H9 (cell line): Measurements from ENCODE around the gene MTERF4. TPM values are rescaled to one million over a fixed set of nuclear protein-coding genes. Genes with fewer than 3 reads are reported as not detected.
A peak's percentile ranks its signal among the peaks of the same experiment; 100 is the strongest.

Experiments used
- DNase-seq: peaks from one replicate; pipeline ENCODE4 v3.0.0-alpha.2; 2017
- H2AFZ ChIP-seq: one replicate; pipeline ENCODE4 v1.6.1; 2013; ENCODE audit warnings: mild to moderate bottlenecking, low read length, control low read depth, moderate library complexity
- H2AK5ac ChIP-seq: 2 replicates; pipeline ENCODE4 v1.6.1; 2013; ENCODE audit warnings: low read length, control low read depth, mixed read lengths; ENCODE audit not compliant: insufficient read length
- H2BK120ac ChIP-seq: one replicate; pipeline ENCODE4 v1.6.1; 2013; ENCODE audit warnings: low read depth, mild to moderate bottlenecking, low read length, control low read depth, inconsistent platforms; ENCODE audit not compliant: poor library complexity, severe bottlenecking
- H2BK12ac ChIP-seq: 2 replicates; pipeline ENCODE4 v1.6.1; 2013; ENCODE audit warnings: low read length, control low read depth, mixed read lengths, low read depth; ENCODE audit not compliant: insufficient read length
- H2BK15ac ChIP-seq: 2 replicates; pipeline ENCODE4 v1.6.1; 2013; ENCODE audit warnings: low read depth, low read length, control low read depth
- H2BK20ac ChIP-seq: one replicate; pipeline ENCODE4 v1.6.1; 2013; ENCODE audit warnings: low read depth, mild to moderate bottlenecking, low read length, control low read depth, inconsistent platforms; ENCODE audit not compliant: poor library complexity, severe bottlenecking
- H2BK5ac ChIP-seq: 2 replicates; pipeline ENCODE4 v1.6.1; 2013; ENCODE audit warnings: low read length, control low read depth, mixed read lengths; ENCODE audit not compliant: insufficient read length
- H3K14ac ChIP-seq: 2 replicates; pipeline ENCODE4 v1.6.1; 2013; ENCODE audit warnings: low read length, control low read depth; ENCODE audit not compliant: insufficient read depth
- H3K18ac ChIP-seq: 2 replicates; pipeline ENCODE4 v1.6.1; 2013; ENCODE audit warnings: low read depth, mild to moderate bottlenecking, mixed read lengths, low read length, control low read depth; ENCODE audit not compliant: insufficient read length
- H3K23ac ChIP-seq: 2 replicates; pipeline ENCODE4 v1.6.1; 2013; ENCODE audit warnings: low read length, control low read depth, mixed read lengths, low read depth; ENCODE audit not compliant: insufficient read length
- H3K23me2 ChIP-seq: 2 replicates; pipeline ENCODE4 v1.6.1; 2013; ENCODE audit warnings: low read depth, mild to moderate bottlenecking, mixed read lengths, low read length, control low read depth; ENCODE audit not compliant: insufficient read length, poor library complexity, severe bottlenecking
- H3K27ac ChIP-seq: 2 replicates; pipeline ENCODE4 v1.5.1; 2013; ENCODE audit warnings: low read length, control low read depth, mixed read lengths, low read depth; ENCODE audit not compliant: insufficient read length
- H3K27me3 ChIP-seq: 2 replicates; pipeline ENCODE4 v1.6.1; 2013; ENCODE audit warnings: low read length, control low read depth, inconsistent platforms; ENCODE audit not compliant: insufficient read depth
- H3K4ac ChIP-seq: 2 replicates; pipeline ENCODE4 v1.6.1; 2013; ENCODE audit warnings: low read depth, mild to moderate bottlenecking, control low read depth, inconsistent platforms, low read length, moderate library complexity
- H3K4me1 ChIP-seq: 2 replicates; pipeline ENCODE4 v1.6.1; 2013; ENCODE audit warnings: low read length, control low read depth, inconsistent platforms; ENCODE audit not compliant: insufficient read depth
- H3K4me2 ChIP-seq: 2 replicates; pipeline ENCODE4 v1.6.1; 2013; ENCODE audit warnings: low read length, control low read depth, mixed read lengths; ENCODE audit not compliant: insufficient read length, insufficient read depth
- H3K56ac ChIP-seq: 2 replicates; pipeline ENCODE4 v1.6.1; 2013; ENCODE audit warnings: low read depth, mild to moderate bottlenecking, mixed read lengths, low read length, control low read depth; ENCODE audit not compliant: insufficient read length
- H3K79me1 ChIP-seq: 2 replicates; pipeline ENCODE4 v1.6.1; 2013; ENCODE audit warnings: low read depth, mild to moderate bottlenecking, moderate library complexity, low read length, control low read depth, inconsistent platforms; ENCODE audit not compliant: insufficient read depth, poor library complexity, severe bottlenecking
- H3K79me2 ChIP-seq: 2 replicates; pipeline ENCODE4 v1.6.1; 2013; ENCODE audit warnings: low read length, control low read depth, inconsistent platforms; ENCODE audit not compliant: insufficient read depth
- H3K9ac ChIP-seq: 2 replicates; pipeline ENCODE4 v1.6.1; 2013; ENCODE audit warnings: low read length, control low read depth, mixed read lengths; ENCODE audit not compliant: insufficient read length; ENCODE audit errors: extremely low read depth
- H3K9me3 ChIP-seq: one replicate; pipeline ENCODE4 v1.6.1; 2013; ENCODE audit warnings: low read depth, low read length, inconsistent platforms; ENCODE audit not compliant: control insufficient read depth
- H3T11ph ChIP-seq: one replicate; pipeline ENCODE4 v1.6.1; 2013; ENCODE audit warnings: mild to moderate bottlenecking, low read length, control low read depth, inconsistent platforms
- H4K20me1 ChIP-seq: one replicate; pipeline ENCODE4 v1.6.1; 2013; ENCODE audit not compliant: control insufficient read depth, insufficient read length, insufficient read depth
- H4K5ac ChIP-seq: 2 replicates; pipeline ENCODE4 v1.6.1; 2013; ENCODE audit warnings: low read depth, mild to moderate bottlenecking, mixed read lengths, low read length, control low read depth; ENCODE audit not compliant: insufficient read length
- H4K8ac ChIP-seq: replicated peaks from 2 replicates; pipeline ENCODE4 v1.6.1; 2013; ENCODE audit warnings: low read length, control low read depth, mixed read lengths, low read depth; ENCODE audit not compliant: insufficient read length
- H4K91ac ChIP-seq: 2 replicates; pipeline ENCODE4 v1.6.1; 2013; ENCODE audit warnings: low read depth, mild to moderate bottlenecking, moderate library complexity, mixed read lengths, low read length, control low read depth; ENCODE audit not compliant: insufficient read length
- H3K27ac Mint-ChIP-seq, 3 experiments: 2 replicates in 2 of 3; 3 replicates in 1 of 3; pipeline ENCODE4 v1.8.0; 2020 to 2021; ENCODE audit warnings: mixed read lengths in 3 of 3, mild to moderate bottlenecking in 1 of 3, moderate library complexity in 1 of 3
- H3K27me3 Mint-ChIP-seq: 2 replicates; pipeline ENCODE4 v1.8.0; 2021; ENCODE audit warnings: low read depth, mild to moderate bottlenecking, moderate library complexity, mixed read lengths
- H3K36me3 Mint-ChIP-seq, 3 experiments: 2 replicates in 2 of 3; 3 replicates in 1 of 3; pipeline ENCODE4 v1.8.0; 2020 to 2021; ENCODE audit warnings: low read depth in 3 of 3, mixed read lengths in 3 of 3; ENCODE audit not compliant: insufficient read depth in 1 of 3
- H3K4me1 Mint-ChIP-seq, 2 experiments: 2 replicates each; pipeline ENCODE4 v1.8.0; 2020; ENCODE audit warnings: mixed read lengths in 2 of 2
- H3K4me3 Mint-ChIP-seq, 2 experiments: 2 replicates in 1 of 2; 3 replicates in 1 of 2; pipeline ENCODE4 v1.8.0; 2020 to 2021; ENCODE audit warnings: mild to moderate bottlenecking in 2 of 2, mixed read lengths in 2 of 2, moderate library complexity in 1 of 2
- H3K9me3 Mint-ChIP-seq, 2 experiments: 2 replicates in 1 of 2; 3 replicates in 1 of 2; pipeline ENCODE4 v1.8.0; 2020; ENCODE audit warnings: mild to moderate bottlenecking in 2 of 2, mixed read lengths in 2 of 2, moderate library complexity in 1 of 2
- WGBS: extraction: QIAGEN DNeasy Blood & Tissue Kit; methylation state at CpG from one replicate; pipeline ENCODE4 v1.1.7; 2013; ENCODE audit warnings: missing lambda C conversion rate, low lambda C conversion rate, mixed read lengths; ENCODE audit not compliant: insufficient read length; ENCODE audit errors: extremely low coverage; 5-methylcytosine and 5-hydroxymethylcytosine counted together
- total RNA-seq: library from RNA; stranded (reverse); gene quantifications from 2 replicates; pipeline ENCODE4 v1.2.1, GENCODE V29; 2021
- TF ChIP-seq, protein P1 (sequence below): fragments of 200-600 bp; sonication (generic); conservative IDR thresholded peaks from 3 replicates; pipeline ENCODE4 v1.8.0; 2021; ENCODE audit warnings: antibody characterized with exemption, mild to moderate bottlenecking

MTERF4 gene
- total RNA-seq, 1 experiment from 2014 or later, result 35.0 TPM

GRCh38 chr2:241108271-241109209 is 6.5 kb upstream of the MTERF4 start:
- Histone ChIP-seq H3K79me1 (no peaks in the 10 kb centered on the region), H4K5ac (no peak overlapping the region), H3K4ac (no peak overlapping the region), H2BK120ac (no peak overlapping the region), H2BK12ac (no peak overlapping the region), H3K27ac (no peak overlapping the region), H2AK5ac (no peak overlapping the region), H3T11ph (no peak overlapping the region), H4K8ac (no peak overlapping the region), H3K23ac (no peak overlapping the region), H2BK15ac (no peak overlapping the region), H3K4me1 (no peaks in the 10 kb centered on the region), H4K91ac (no peak overlapping the region), H4K20me1 (no peaks in the 10 kb centered on the region), H3K9ac (no peak overlapping the region), H2BK20ac (no peak overlapping the region), H3K56ac (no peak overlapping the region), H3K79me2 (no peaks in the 10 kb centered on the region), H3K9me3 (no peaks in the 10 kb centered on the region), H2AFZ (no peak overlapping the region), H2BK5ac (no peak overlapping the region), H3K23me2 (no peaks in the 10 kb centered on the region), H3K18ac (no peak overlapping the region), H3K27me3 (no peaks in the 10 kb centered on the region), H3K4me2 (no peak overlapping the region), H3K14ac (no peak overlapping the region)
- WGBS, result 100% methylated on average over 7 of the region's 35 CpGs
- H3K4me3 Mint-ChIP-seq, result no peak overlapping the region; a peak in 1 of 5 replicates
- H3K27me3 Mint-ChIP-seq, result no peaks in the 10 kb centered on the region
- H3K36me3 Mint-ChIP-seq, result peaks cover 3 to 34% (median 21%) of the 10 kb centered on the region in 3 experiments; a peak in 6 of 7 replicates
- H3K27ac Mint-ChIP-seq, result peak overlapping the region in 2 of 3 experiments; percentile 13 to 29; a peak in 1 of 7 replicates
- TF ChIP-seq, protein P1, sequence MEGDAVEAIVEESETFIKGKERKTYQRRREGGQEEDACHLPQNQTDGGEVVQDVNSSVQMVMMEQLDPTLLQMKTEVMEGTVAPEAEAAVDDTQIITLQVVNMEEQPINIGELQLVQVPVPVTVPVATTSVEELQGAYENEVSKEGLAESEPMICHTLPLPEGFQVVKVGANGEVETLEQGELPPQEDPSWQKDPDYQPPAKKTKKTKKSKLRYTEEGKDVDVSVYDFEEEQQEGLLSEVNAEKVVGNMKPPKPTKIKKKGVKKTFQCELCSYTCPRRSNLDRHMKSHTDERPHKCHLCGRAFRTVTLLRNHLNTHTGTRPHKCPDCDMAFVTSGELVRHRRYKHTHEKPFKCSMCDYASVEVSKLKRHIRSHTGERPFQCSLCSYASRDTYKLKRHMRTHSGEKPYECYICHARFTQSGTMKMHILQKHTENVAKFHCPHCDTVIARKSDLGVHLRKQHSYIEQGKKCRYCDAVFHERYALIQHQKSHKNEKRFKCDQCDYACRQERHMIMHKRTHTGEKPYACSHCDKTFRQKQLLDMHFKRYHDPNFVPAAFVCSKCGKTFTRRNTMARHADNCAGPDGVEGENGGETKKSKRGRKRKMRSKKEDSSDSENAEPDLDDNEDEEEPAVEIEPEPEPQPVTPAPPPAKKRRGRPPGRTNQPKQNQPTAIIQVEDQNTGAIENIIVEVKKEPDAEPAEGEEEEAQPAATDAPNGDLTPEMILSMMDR, result no peak
- no peak for DNase-seq
- no peaks in the 10 kb centered on the region for H3K9me3 Mint-ChIP-seq
- H3K4me1 Mint-ChIP-seq, result peaks cover under 1 to 1% of the 10 kb centered on the region in 2 experiments; a peak in 3 of 4 replicates
